Stimulated activated CD8-positive, alpha-beta memory T cell treated with anti-CD3 and anti-CD28 coated beads, Interleukin-12 subunit alpha, Interleukin-12 subunit beta, amount 100 ng/mL, for 24 hours (primary cell): Measurements from ENCODE around the gene GPHN.

Source experiments
- DNase-seq: peaks from one replicate; pipeline ENCODE4 v3.0.0-alpha.2; 2020; ENCODE audit errors: extremely low read depth

Gene GPHN

DNA sequence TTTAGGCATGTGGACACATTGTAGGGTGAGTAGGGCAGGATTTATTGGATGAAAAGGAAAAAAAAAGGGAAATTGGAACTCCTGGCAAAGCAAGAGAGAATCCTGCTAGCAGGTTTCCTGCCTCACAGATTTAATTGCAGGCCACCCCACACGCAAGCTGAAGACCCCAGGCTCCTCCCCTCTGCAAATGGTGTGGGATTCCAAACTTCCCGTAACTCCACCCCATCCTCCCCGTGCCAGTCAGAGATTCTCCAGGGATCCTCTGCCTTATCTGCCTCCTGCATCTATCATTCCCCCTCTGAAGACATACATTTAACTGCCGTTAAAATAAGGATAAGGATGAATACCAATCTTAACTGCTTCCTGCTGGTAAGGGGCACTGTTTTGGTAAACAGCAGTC, 431.5 kb downstream of the GPHN start:
- no peak for DNase-seq

GRCh38 chr14:66944872-66945271, 436.9 kb downstream of the GPHN start:
- no peak for DNase-seq

GRCh38 chr14:66955159-66955558, 447.2 kb downstream of the GPHN start:
- DNase-seq = no peak

DNA sequence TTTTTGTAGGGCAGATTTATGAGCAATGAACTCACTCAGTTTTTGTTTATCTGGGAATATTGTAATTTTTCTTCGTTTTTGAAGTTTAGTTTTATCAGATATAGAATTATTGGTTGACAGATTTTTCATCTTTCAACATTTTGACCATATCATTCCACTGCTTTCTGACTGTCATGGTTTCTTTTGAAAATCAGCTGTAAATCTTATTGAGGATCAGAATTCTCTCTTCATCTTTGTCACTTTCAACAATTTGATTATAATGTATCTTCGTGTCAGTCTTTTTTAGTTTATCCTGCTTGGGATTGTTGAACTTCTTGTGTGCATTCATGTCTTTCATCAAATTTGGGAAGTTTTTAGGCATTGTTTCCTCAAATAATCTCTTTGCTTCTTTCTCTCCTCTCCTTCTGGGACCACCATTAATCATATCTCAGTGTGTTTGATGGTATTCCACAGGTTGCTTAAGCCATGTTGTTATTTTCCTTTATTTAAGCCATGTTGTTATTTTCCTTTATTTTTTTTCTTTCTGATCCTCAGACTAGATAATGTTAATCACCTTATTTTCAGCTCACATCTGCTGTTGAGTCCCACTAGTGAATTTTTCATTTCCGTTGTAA, 451.6 kb downstream of the GPHN start:
- DNase-seq = no peak

- no peak for DNase-seq
These were observed 457.9 kb downstream of the GPHN start for GRCh38 chr14:66965831-66966230.

GRCh38 chr14:66972469-66972868, 464.5 kb downstream of the GPHN start:
- no peak for DNase-seq

DNA sequence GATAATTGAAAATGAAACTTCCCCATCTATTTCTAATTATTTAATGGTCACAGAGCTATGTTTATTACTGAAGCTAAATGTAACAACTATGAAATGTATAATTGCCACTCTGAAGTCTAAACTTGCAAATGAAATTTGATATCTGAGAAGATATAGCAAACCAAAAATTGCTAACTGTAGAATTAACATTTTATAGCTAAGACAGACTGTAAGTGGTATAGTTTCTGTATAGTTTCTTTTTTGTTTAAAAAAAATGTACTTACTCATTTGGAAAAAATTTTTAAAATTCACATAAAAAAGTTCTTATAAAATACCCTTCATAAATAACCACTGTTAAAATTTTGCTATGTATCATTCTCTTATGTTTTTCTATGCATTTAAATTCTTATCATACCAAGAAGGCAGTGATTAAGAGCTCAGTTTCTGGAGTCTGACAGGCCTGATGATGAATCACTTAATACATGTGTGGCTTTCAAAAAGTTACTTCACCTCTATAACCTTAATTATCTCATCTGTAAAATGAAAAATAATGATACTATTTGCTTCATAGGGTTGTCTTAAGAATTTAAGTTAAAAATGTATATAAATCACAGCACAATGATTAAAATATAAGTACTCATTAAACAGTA, 466.6 kb downstream of the GPHN start:
- no peak for DNase-seq

DNA sequence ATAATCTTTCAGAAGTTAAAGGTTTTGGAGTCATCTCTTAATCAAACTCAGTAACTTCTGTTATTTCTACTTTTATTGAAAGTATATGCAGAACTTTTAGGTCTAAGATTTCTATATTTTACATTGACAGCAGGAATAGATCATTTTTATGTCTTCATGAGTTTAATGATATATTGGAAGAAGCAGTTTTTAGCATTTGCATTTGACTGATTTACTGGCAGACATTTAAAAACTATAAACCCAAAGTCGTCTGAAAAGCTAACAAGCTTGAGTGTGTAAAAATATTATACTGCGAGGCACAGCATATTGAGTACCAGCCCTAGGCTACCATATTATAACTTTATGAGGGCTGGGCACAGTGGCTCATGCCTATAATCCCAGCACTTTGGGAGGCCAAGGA, 467.3 kb downstream of the GPHN start:
- no peak for DNase-seq

DNA sequence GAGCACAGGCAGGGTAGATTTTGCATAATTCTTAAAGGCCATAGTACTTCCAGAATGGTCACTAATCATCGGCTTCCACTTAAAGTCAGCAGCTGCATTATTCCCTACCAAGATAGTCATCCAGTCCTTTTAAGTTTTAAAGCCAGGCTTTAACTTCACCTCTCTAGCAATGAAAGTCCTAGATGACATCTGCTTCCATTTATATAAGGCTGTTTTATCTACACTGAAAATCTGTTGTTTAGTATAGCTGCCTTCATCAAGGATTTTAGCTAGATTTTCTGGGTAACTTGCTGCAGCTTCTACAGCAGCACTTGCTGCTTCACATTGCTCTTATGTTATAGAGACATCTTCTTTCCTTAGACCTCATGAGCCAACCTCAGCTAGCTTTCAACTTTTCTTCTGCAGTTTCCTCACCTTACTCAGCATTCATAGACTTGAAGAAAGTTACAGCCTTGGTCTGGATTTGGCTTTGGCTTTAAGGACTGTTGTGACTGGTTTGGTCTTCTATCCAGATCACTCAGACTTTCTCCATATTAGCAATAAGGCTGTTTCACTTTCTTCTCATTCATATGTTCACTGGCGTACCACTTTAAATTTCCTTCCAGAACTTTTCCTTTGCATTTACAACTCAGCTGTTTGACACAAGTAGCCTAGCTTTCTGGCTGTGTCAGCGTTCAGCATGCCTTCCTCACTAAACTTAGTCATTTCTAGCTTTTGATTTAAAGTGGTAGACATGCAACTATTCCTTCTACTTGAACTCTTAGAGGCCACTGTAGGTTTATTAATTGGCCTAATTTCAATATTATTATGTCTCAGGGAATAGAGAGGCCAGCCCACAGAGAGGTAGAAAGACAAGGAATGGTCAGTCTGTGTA, 471.4 kb downstream of the GPHN start:
- no peak for DNase-seq

DNA sequence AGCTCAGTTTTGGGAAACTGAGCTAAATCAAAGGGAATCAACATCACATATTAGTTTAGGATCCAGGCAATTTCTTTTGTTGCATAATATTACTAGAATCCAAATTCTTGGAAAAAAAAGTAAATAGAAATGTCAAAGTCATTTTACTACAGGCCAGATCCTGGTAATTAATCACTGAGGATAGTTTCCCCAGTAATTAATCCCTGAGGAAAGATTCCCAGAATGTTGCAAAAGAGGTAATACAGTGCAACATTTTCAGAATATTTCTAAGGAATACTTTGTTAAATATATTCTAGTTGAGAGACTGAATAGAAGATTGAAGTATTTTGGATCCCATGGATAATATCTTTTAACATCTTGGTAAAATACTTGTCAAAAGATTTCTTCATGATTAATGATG, 474.3 kb downstream of the GPHN start:
- no peak for DNase-seq

- no peak for DNase-seq
These were observed 484.8 kb downstream of the GPHN start for GRCh38 chr14:66992776-66993175.

DNA sequence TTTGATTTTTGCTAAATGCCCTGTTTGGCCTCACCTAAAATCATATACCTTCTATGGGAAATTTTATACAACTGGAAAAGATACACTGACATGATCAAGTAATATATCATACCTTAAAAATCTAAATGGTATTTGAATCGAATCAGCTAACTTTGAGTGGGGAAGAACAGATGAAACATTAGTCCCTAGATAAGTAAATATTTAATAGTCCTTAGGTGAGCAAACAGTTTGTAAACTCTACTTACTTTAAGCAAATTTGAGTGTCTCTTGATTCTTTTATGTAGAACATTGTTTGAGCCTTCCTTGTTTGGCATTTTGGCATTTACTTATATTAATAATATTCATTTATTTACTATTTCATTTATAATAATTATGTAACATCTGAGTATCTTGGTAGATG, 485.6 kb downstream of the GPHN start:
- DNase-seq = no peak

GRCh38 chr14:66998013-66998412, 490.1 kb downstream of the GPHN start:
- DNase-seq = no peak

DNA sequence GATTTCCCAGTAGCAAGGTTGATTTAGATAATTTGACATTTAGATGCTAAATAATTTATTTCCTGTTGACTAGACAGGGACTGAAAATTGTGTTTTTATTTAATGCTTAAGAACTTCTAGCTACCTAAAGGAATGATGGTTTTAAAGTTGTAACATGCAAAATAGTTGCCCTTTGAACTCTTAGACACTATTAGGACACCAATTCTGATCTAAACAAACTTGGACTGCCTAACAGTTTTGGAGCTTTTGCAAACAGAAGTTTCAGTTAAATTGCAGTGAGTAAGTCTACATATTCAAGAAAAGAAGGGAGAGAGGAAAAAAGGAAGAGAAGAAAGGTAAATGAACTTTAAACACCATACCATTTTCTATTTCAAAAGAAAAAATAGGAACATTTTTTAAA, 492.0 kb downstream of the GPHN start:
- no peak for DNase-seq

- DNase-seq = no peak
These were observed 495.2 kb downstream of the GPHN start for GRCh38 chr14:67002994-67003753.

DNA sequence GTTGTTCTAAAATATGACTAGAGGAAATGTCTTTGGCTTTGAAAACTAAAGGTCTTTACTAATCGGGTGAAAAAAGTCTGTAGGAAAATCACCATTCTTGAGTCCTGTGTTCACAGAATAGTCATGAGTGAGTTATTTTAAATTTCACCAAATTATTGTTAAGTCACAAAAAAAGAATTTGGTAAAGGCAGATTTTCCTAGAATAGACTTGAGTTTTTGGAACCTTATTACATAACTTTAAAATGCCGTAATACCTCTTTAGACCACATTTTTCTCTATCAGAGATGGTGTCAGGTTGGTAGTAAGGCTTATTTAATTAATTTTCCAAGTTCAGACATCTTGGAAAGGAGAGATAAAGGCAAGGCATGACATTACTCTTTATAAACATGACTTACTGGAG, 496.6 kb downstream of the GPHN start:
- no peak for DNase-seq

DNA sequence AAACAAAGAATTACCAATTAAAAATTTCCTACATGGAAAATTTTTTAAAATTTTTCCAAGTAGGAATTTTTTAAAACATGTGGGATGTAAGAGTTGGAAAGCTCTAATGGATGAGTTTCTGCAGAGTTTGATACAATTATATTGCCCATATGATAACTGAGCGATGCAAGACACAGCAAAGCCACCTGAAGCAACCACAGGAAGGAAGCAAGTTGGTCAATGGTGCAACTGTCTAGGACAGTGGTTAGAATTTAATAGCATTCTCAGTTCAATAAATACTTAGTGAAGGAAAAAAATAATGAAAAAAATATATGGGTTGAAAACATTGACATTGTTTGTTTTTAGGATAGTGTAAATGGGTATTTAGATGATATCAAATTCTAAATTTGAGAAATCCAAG, 502.7 kb downstream of the GPHN start:
- no peak for DNase-seq

DNA sequence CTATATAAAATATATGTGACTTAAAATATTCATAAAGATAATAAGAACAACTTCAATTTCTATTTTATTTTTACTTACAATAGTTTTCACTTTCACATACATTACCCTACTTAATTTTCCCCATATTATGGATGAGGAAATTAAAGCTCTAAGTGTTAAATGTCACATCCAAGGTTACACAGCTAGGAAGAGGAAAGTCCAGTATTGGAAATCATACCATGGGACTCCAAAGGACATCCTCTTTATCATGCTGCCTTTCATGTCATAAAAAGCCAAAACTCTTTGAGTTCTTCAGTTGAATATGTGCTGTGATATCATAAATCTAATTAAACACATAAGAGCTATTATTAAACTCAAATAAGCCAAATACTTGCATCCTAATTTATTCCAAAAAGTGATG, 508.9 kb downstream of the GPHN start:
- no peak for DNase-seq

GRCh38 chr14:67018720-67019119, 510.8 kb downstream of the GPHN start:
- no peak for DNase-seq

GRCh38 chr14:67019796-67020195, 511.8 kb downstream of the GPHN start:
- DNase-seq = no peak

GRCh38 chr14:67031920-67032774, 524.2 kb downstream of the GPHN start:
- no peak for DNase-seq
